HL-60 (cell line): Measurements from ENCODE around the gene STK32B.

Experiments
- DNase-seq, 2 experiments: peaks; one replicate each; pipeline ENCODE4 v3.0.0-alpha.2; 2010 to 2020; ENCODE audit warnings: low read depth in 1 of 2, low spot score in 1 of 2
- H3K27ac ChIP-seq: fragments of 250-450 bp; sonication (Bioruptor Pico); replicated peaks from 2 replicates; pipeline ENCODE4 v1.5.1; 2020; ENCODE audit warnings: mild to moderate bottlenecking, moderate library complexity
- H3K27me3 ChIP-seq: fragments of 250-450 bp; sonication (Bioruptor Pico); 2 replicates; pipeline ENCODE4 v1.5.1; 2021; ENCODE audit warnings: mild to moderate bottlenecking, moderate library complexity; ENCODE audit not compliant: insufficient read depth, poor library complexity, severe bottlenecking
- H3K4me3 ChIP-seq: replicated peaks from 2 replicates; pipeline ENCODE4 v1.5.1; 2011; ENCODE audit warnings: mild to moderate bottlenecking, control low read depth, low read length; ENCODE audit not compliant: insufficient read depth
- GABPA ChIP-seq: IDR thresholded peaks from 2 replicates; pipeline ENCODE4 v1.6.1; 2012; ENCODE audit warnings: low read depth
- POLR2AphosphoS5 ChIP-seq: IDR thresholded peaks from 2 replicates; pipeline ENCODE4 v1.6.1; 2012; ENCODE audit warnings: low read depth
- REST ChIP-seq: IDR thresholded peaks from 2 replicates; pipeline ENCODE4 v1.6.1; 2012; ENCODE audit warnings: low read depth; ENCODE audit not compliant: insufficient replicate concordance
- SPI1 ChIP-seq: IDR thresholded peaks from 2 replicates; pipeline ENCODE4 v1.6.1; 2012; ENCODE audit warnings: low read depth, mild to moderate bottlenecking, borderline replicate concordance
- TF ChIP-seq, protein P1 (sequence below): IDR thresholded peaks from one replicate; pipeline ENCODE4 v1.5.1; 2011; ENCODE audit warnings: low read length, control low read depth, inconsistent platforms; ENCODE audit not compliant: insufficient read depth

Gene STK32B

GRCh38 chr4:5361968-5362367 lies 310.7 kb downstream of the STK32B start:
- TF ChIP-seq REST (peak; percentile 95), GABPA (no peak)
- no peaks in the 10 kb centered on the region for H3K27me3 ChIP-seq
- H3K4me3 ChIP-seq = no peak overlapping the region
- DNase-seq = no peak
- H3K27ac ChIP-seq = no peak overlapping the region

DNA sequence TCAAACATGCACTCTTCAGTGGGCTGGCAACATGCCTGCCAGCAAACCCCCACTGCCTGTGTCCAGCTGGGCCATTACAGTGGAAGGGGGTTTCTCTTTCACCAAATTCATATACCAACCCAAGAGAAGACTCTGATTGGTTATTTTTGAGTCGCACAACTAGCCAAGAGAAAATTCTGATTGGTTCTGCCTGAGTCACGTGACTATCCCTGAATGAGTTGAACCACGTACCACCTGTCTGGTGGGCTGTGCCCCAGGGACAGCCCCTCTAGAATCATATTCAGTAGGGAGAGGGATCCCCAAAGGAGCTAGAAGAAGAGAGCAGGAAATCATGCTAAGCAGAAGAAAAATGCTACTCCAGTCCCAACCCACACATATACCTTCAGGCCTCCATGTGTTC lies 313.1 kb downstream of the STK32B start:
- TF ChIP-seq, protein P1, sequence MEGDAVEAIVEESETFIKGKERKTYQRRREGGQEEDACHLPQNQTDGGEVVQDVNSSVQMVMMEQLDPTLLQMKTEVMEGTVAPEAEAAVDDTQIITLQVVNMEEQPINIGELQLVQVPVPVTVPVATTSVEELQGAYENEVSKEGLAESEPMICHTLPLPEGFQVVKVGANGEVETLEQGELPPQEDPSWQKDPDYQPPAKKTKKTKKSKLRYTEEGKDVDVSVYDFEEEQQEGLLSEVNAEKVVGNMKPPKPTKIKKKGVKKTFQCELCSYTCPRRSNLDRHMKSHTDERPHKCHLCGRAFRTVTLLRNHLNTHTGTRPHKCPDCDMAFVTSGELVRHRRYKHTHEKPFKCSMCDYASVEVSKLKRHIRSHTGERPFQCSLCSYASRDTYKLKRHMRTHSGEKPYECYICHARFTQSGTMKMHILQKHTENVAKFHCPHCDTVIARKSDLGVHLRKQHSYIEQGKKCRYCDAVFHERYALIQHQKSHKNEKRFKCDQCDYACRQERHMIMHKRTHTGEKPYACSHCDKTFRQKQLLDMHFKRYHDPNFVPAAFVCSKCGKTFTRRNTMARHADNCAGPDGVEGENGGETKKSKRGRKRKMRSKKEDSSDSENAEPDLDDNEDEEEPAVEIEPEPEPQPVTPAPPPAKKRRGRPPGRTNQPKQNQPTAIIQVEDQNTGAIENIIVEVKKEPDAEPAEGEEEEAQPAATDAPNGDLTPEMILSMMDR = no peak
- TF ChIP-seq GABPA (no peak), REST (no peak), POLR2AphosphoS5 (no peak), SPI1 (no peak)
- no peak overlapping the region for H3K4me3 ChIP-seq
- no peak overlapping the region for H3K27ac ChIP-seq
- no peak for DNase-seq
- no peaks in the 10 kb centered on the region for H3K27me3 ChIP-seq

- Histone ChIP-seq H3K4me3 (no peak overlapping the region), H3K27me3 (no peaks in the 10 kb centered on the region), H3K27ac (no peak overlapping the region)
- DNase-seq = no peak
- TF ChIP-seq POLR2AphosphoS5 = no peak
- no peak for TF ChIP-seq SPI1
- no peak for TF ChIP-seq GABPA
- TF ChIP-seq REST = no peak
- TF ChIP-seq, protein P1 = no peak
These were observed 314.1 kb downstream of the STK32B start for GRCh38 chr4:5365071-5366008.
